K562 (cell line): ENCODE data around the gene TACR2. TPM values are rescaled to one million over a fixed set of nuclear protein-coding genes. Genes with fewer than 3 reads are reported as not detected.

Source experiments
- CTBP1 ChIP-seq: fragments of 450-650 bp; IDR thresholded peaks from 2 replicates; pipeline ENCODE4 v1.6.1; 2016; ENCODE audit warnings: borderline replicate concordance
- MEIS2 ChIP-seq: fragments of 450-650 bp; IDR thresholded peaks from 2 replicates; pipeline ENCODE4 v1.6.1; 2014; ENCODE audit warnings: mild to moderate bottlenecking; ENCODE audit not compliant: partially characterized antibody
- SNIP1 ChIP-seq: fragments of 450-650 bp; IDR thresholded peaks from 2 replicates; pipeline ENCODE4 v1.7.1; 2017; ENCODE audit warnings: low read depth, mild to moderate bottlenecking
- YY1 ChIP-seq, 3 experiments: IDR thresholded peaks; 2 replicates each; pipeline ENCODE4 v1.6.1; 2011; ENCODE audit warnings: low read length in 2 of 3, mild to moderate bottlenecking in 2 of 3, moderate library complexity in 2 of 3, borderline replicate concordance in 1 of 3, control low read depth in 1 of 3, low read depth in 1 of 3; ENCODE audit not compliant: insufficient read depth in 3 of 3, insufficient replicate concordance in 2 of 3, control insufficient read depth in 1 of 3, insufficient read length in 1 of 3; ENCODE audit errors: extremely low read depth in 1 of 3
- polyA plus RNA-seq, 8 experiments: library from polyadenylated mRNA; depleted of rRNA in 4 of 8; stranded (reverse) in 5 of 8; unstranded in 3 of 8; fragments of >200 nt; fragmentation: Nextera tagmentation in 2 of 8; fragmentation: Illumina TruSeq in 1 of 8; extraction: Ambion mirVana in 2 of 8; extraction: Trizol in 1 of 8; gene quantifications; 2 replicates each; pipeline versions ENCODE4 v1.2.1 to v1.2.3, GENCODE V29; 2011 to 2014; ENCODE audit warnings: inconsistent platforms in 1 of 8, missing spikeins in 1 of 8
- total RNA-seq, 7 experiments: library from RNA; depleted of rRNA in 6 of 7; stranded (reverse); fragments of >200 nt in 6 of 7; fragmentation: Illumina TruSeq in 2 of 7; extraction: Trizol in 2 of 7; gene quantifications; 2 replicates each; pipeline versions ENCODE4 v1.2.1 to v1.2.3, GENCODE V29; 2011 to 2021; ENCODE audit warnings: low replicate concordance in 1 of 7
- TF ChIP-seq, protein P1 (sequence below), 2 experiments: IDR thresholded peaks in 1 of 2; conservative IDR thresholded peaks in 1 of 2; 2 replicates each; pipeline ENCODE4 v1.6.1; 2016; ENCODE audit warnings: low read depth in 2 of 2, mild to moderate bottlenecking in 1 of 2, missing compliant biosample characterization in 1 of 2, missing genetic modification characterization in 1 of 2, moderate library complexity in 1 of 2
- TF ChIP-seq, protein P2 (sequence below): fragments of 250-450 bp; sonication (Bioruptor Pico); IDR thresholded peaks from 2 replicates; pipeline ENCODE4 v1.5.0; 2021; ENCODE audit warnings: mild to moderate bottlenecking, moderate library complexity

Gene TACR2
- total and polyA plus RNA-seq, 9 of the 15 experiments (the other 6 are each of a cell fraction or from before 2014, with no cell fraction given): not detected

DNA sequence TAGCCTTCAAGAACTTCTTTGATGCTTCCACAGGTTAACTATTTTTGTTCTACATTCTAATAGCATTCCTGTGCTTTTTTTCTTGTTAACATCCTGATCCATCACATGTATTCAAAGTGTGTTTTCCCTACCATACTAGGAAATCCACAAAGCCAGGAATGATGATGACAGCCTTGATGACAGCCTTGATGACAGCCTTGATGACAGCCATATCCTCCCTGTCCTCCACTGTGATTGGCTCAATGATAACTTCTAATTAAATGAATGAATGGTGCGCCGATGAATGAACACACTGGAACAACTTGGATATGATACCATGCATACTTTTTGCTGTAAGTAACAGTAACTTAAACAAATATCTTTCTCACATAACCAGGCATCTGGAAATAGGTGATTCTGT lies 8.3 kb upstream of the TACR2 start (continued):
- TF ChIP-seq, protein P1, sequence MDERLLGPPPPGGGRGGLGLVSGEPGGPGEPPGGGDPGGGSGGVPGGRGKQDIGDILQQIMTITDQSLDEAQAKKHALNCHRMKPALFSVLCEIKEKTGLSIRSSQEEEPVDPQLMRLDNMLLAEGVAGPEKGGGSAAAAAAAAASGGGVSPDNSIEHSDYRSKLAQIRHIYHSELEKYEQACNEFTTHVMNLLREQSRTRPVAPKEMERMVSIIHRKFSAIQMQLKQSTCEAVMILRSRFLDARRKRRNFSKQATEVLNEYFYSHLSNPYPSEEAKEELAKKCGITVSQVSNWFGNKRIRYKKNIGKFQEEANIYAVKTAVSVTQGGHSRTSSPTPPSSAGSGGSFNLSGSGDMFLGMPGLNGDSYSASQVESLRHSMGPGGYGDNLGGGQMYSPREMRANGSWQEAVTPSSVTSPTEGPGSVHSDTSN (CRISPR knock-in tag; IDR thresholded peaks at IDR 0.05; ENCODE audit: low read depth): no peak
- TF ChIP-seq, protein P1 (tag; conservative IDR thresholded peaks at IDR 0.05; ENCODE audit: low read depth): peak; percentile 58
- no peak for TF ChIP-seq YY1 (IDR thresholded peaks at IDR 0.05; ENCODE audit: borderline replicate concordance in 1 of 3, control insufficient read depth in 1 of 3, extremely low read depth in 1 of 3, insufficient read depth in 3 of 3, insufficient read length in 1 of 3, insufficient replicate concordance in 2 of 3, low read depth in 1 of 3, low read length in 2 of 3)
- no peak for TF ChIP-seq SNIP1
- TF ChIP-seq CTBP1: no peak
- TF ChIP-seq MEIS2: peak; percentile 58
- TF ChIP-seq, protein P2, sequence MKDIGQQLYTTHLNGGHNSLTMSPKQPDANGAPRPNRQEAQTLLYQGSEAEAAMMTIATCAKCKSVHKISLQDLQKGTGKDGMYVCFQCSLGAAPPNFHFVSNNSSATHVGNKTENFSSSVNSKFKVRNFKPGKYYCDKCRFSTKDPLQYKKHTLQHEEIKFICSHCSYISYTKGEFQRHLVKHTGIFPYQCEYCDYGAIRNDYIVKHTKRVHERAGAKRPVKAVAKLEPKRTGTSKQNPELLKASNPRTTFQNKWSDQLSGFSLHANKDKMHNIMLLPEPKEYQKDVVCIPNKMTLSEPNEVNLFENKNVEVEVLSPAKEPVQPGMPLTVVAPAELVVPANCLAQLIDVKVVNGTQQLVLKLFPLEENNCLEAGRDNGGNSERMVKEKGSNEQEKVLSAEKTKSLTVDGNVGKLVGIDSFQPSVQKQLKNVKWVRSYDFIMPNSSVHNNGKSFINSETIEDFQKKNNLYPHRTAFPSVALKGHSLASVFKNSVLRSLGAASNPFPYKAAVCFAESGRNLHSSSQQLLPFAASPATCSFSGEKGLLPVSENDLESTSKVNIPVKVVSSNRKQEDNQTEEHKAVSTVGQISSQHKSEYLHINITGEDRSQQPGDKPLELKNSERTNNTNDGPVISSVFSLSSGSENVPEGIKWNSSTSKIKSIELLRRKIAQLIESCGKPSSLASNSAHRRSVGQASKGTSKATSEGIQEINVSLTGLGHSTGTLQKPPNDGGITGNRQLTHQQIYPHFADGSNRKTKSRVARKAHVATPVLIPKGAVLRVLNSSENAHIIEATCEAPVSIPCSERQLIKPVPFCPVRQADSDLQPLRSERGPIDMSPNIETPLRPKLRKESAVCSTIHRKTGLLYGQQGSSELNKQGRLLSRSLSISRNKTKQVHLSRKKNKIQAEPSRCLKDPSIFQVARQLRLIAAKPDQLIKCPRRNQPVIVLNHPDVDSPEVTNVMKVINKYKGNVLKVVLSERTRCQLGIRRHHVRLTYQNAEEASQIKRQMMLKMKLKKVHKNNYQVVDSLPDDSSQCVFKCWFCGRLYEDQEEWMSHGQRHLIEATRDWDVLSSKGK (CRISPR knock-in tag): no peak
- TF ChIP-seq, all 486 proteins: peak for 2
